Loucy (cell line): ENCODE data around the gene PIGN.

Experiments
- CTCF ChIP-seq: fragments of 200-600 bp; sonication (generic); conservative IDR thresholded peaks from 2 replicates; pipeline ENCODE4 v1.5.1; 2014; ENCODE audit warnings: mild to moderate bottlenecking, antibody characterized with exemption, low read length
- EZH2phosphoT487 ChIP-seq: fragments of 200-600 bp; IDR thresholded peaks from 2 replicates; pipeline ENCODE4 v1.6.1; 2018; ENCODE audit warnings: antibody characterized with exemption, mild to moderate bottlenecking, moderate library complexity, borderline replicate concordance

DNA sequence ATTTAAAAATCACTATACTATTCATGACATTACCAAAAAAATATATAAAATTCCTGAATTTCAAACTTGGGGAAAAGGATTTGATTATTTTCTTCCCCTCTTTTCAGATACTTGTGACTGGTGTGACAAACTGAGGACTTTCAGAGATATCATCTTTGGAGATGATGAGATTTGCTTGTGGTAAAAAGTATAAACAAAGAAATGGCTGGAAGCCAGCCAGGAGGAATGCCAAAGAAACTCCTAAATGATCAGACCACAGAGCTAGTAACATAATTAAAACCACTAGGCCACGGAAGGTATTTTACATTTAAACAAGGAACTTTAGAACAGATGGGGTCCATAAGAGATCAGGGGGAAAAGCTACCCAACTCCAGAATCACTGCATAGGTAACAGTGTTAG, 58.7 kb downstream of the PIGN start:
- no peak for TF ChIP-seq CTCF
- no peak for TF ChIP-seq EZH2phosphoT487
